OCI-LY3 (cell line): ENCODE results near the gene AK6.

Experiments used
- EZH2phosphoT487 ChIP-seq: fragments of 200-600 bp; shearing (Covaris generic); IDR thresholded peaks from 2 replicates; pipeline ENCODE4 v1.6.1; 2018; ENCODE audit warnings: antibody characterized with exemption, mixed run types, low read depth
- TF ChIP-seq, protein P1 (sequence below): fragments of 200-600, 300-600 bp; sonication (generic); IDR thresholded peaks from 2 replicates; pipeline ENCODE4 v1.5.1; 2014; ENCODE audit warnings: antibody characterized with exemption, low read length, low read depth

DNA sequence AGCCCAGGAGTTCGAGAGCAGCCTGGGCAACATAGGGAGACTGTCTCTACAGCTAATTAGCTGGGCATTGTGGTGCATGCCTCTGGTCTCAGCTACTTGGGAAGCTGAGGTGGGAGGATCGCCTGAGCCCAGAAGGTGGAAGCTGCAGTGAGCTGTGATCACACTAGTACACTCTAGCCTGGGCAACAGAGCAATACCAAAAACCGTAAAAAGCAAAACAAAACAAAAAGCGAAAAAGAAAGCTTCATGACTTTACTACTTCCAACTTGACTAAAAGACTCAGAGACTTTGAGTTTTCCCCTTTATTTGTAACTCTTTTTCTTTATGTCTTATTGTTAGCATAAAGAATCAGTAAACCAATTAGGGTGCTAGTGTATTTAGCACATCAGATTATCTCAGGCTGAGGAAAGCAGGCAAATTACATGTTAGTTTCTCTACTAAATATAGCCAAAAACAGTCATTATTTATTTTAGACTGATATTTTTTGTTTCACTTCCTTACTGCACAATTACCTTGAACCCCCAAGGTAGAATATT, 5.7 kb upstream of the AK6 start:
- TF ChIP-seq, protein P1, sequence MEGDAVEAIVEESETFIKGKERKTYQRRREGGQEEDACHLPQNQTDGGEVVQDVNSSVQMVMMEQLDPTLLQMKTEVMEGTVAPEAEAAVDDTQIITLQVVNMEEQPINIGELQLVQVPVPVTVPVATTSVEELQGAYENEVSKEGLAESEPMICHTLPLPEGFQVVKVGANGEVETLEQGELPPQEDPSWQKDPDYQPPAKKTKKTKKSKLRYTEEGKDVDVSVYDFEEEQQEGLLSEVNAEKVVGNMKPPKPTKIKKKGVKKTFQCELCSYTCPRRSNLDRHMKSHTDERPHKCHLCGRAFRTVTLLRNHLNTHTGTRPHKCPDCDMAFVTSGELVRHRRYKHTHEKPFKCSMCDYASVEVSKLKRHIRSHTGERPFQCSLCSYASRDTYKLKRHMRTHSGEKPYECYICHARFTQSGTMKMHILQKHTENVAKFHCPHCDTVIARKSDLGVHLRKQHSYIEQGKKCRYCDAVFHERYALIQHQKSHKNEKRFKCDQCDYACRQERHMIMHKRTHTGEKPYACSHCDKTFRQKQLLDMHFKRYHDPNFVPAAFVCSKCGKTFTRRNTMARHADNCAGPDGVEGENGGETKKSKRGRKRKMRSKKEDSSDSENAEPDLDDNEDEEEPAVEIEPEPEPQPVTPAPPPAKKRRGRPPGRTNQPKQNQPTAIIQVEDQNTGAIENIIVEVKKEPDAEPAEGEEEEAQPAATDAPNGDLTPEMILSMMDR, result no peak
- no peak for TF ChIP-seq EZH2phosphoT487
